ENCODE measurements around the gene TMEM100.

Gene TMEM100

GRCh38 chr17:55722742-55723487, at the start of gene TMEM100:
TSS of gene TMEM100 (minus strand) at chr17:55722864. CDS start at chr17:55721070, 1,794 bp downstream.
- no peak for TF ChIP-seq CTCF (IDR thresholded peaks at IDR 0.05; ENCODE audit: low read depth, low read length)
- DNase-seq (ENCODE audit: extremely low read depth, low read depth), result peak; percentile 44

GRCh38 chr17:55772086-55772485, 49.4 kb upstream of the TMEM100 start:
- DNase-seq (ENCODE audit: extremely low read depth, low read depth), result no peak
- no peak for TF ChIP-seq CTCF (IDR thresholded peaks at IDR 0.05; ENCODE audit: low read depth, low read length)

- peak; percentile 35 for DNase-seq (ENCODE audit: extremely low read depth, low read depth)
- peak; percentile 42 for TF ChIP-seq CTCF (IDR thresholded peaks at IDR 0.05; ENCODE audit: low read depth, low read length)
Measured at GRCh38 chr17:55770196-55770870, 47.7 kb upstream of the TMEM100 start.

- DNase-seq (ENCODE audit: extremely low read depth, low read depth), result peak; percentile 48
- no peak for TF ChIP-seq CTCF (IDR thresholded peaks at IDR 0.05; ENCODE audit: low read depth, low read length)
Measured at GRCh38 chr17:55769625-55770000, 46.9 kb upstream of the TMEM100 start.

- TF ChIP-seq CTCF (IDR thresholded peaks at IDR 0.05; ENCODE audit: low read depth, low read length), result no peak
- DNase-seq (ENCODE audit: extremely low read depth, low read depth), result peak; percentile 20
Measured at GRCh38 chr17:55768936-55769624, 46.4 kb upstream of the TMEM100 start.

GRCh38 chr17:55765472-55765871, 42.8 kb upstream of the TMEM100 start:
- DNase-seq (ENCODE audit: extremely low read depth, low read depth), result no peak
- no peak for TF ChIP-seq CTCF (IDR thresholded peaks at IDR 0.05; ENCODE audit: low read depth, low read length)

- TF ChIP-seq CTCF (IDR thresholded peaks at IDR 0.05; ENCODE audit: low read depth, low read length), result no peak
- no peak for DNase-seq (ENCODE audit: extremely low read depth, low read depth)
Measured at GRCh38 chr17:55764610-55765009, 41.9 kb upstream of the TMEM100 start.
